Fibroblast of lung (primary cell): ENCODE data around the gene INSR. TPM values are rescaled to one million over a fixed set of nuclear protein-coding genes. Genes with fewer than 3 reads are reported as not detected.

ENCODE experiments used
- DNase-seq, 2 donors: peaks; one replicate each; pipeline versions ENCODE4 v3.0.0 to v3.0.0-alpha.2; 2010; ENCODE audit warnings: low read depth in 2 of 2
- H2AFZ ChIP-seq: 2 replicates; pipeline ENCODE4 v1.5.1; 2012; ENCODE audit warnings: low read length, control low read depth, inconsistent platforms
- H3K27ac ChIP-seq: 2 replicates; pipeline ENCODE4 v1.5.1; 2011; ENCODE audit warnings: low read length, control low read depth; ENCODE audit not compliant: insufficient read depth
- H3K27me3 ChIP-seq: 2 replicates; pipeline ENCODE4 v1.5.1; 2011; ENCODE audit warnings: mild to moderate bottlenecking, low read length; ENCODE audit not compliant: control insufficient read depth, insufficient read depth
- H3K36me3 ChIP-seq: 2 replicates; pipeline ENCODE4 v1.5.1; 2011; ENCODE audit warnings: low read length; ENCODE audit not compliant: control insufficient read depth, insufficient read depth
- H3K4me1 ChIP-seq: 2 replicates; pipeline ENCODE4 v1.5.1; 2011; ENCODE audit warnings: low read length; ENCODE audit not compliant: control insufficient read depth, insufficient read depth; ENCODE audit errors: extremely low read depth
- H3K4me2 ChIP-seq: 2 replicates; pipeline ENCODE4 v1.5.1; 2011; ENCODE audit warnings: low read length, control low read depth; ENCODE audit not compliant: insufficient read depth; ENCODE audit errors: extremely low read depth
- H3K4me3 ChIP-seq, 4 experiments: fragments of 200-600 bp in 1 of 4; sonication (generic) in 1 of 4; replicated peaks in 1 of 4; 2 replicates each; pipeline ENCODE4 v1.5.1; 2011 to 2016; ENCODE audit warnings: low read length in 4 of 4, low read depth in 3 of 4, mild to moderate bottlenecking in 3 of 4, control low read depth in 2 of 4, inconsistent platforms in 1 of 4, mixed read lengths in 1 of 4; ENCODE audit not compliant: insufficient read depth in 1 of 4; ENCODE audit errors: control extremely low read depth in 1 of 4
- H3K79me2 ChIP-seq: 2 replicates; pipeline ENCODE4 v1.5.1; 2012; ENCODE audit warnings: mild to moderate bottlenecking, low read length, inconsistent platforms; ENCODE audit not compliant: control insufficient read depth, insufficient read depth
- H3K9ac ChIP-seq: 2 replicates; pipeline ENCODE4 v1.5.1; 2011; ENCODE audit warnings: mild to moderate bottlenecking, low read length, control low read depth; ENCODE audit not compliant: insufficient read depth
- H3K9me3 ChIP-seq: 2 replicates; pipeline ENCODE4 v1.5.1; 2012; ENCODE audit warnings: low read depth, low read length; ENCODE audit not compliant: control insufficient read depth, insufficient read depth
- H4K20me1 ChIP-seq: 2 replicates; pipeline ENCODE4 v1.5.1; 2011; ENCODE audit warnings: low read length; ENCODE audit not compliant: control insufficient read depth, insufficient read depth; ENCODE audit errors: extremely low read depth
- CTCF ChIP-seq, 2 donors: IDR thresholded peaks in 1 of 2; conservative IDR thresholded peaks in 1 of 2; 1 replicate in 1 of 2; 2 replicates in 1 of 2; pipeline ENCODE4 v1.5.1; 2011 to 2012; ENCODE audit warnings: low read length in 2 of 2, control low read depth in 1 of 2, inconsistent platforms in 1 of 2, low read depth in 1 of 2, mild to moderate bottlenecking in 1 of 2
- EZH2 ChIP-seq: IDR thresholded peaks from 2 replicates; pipeline ENCODE4 v1.5.1; 2012; ENCODE audit warnings: low read length, control low read depth, mild to moderate bottlenecking; ENCODE audit errors: missing control alignments
- polyA plus RNA-seq, 2 donors: library from polyadenylated mRNA; depleted of rRNA in 1 of 2; stranded (reverse) in 1 of 2; unstranded in 1 of 2; fragments of >200 nt; gene quantifications; 2 replicates each; pipeline ENCODE4 v1.2.1, GENCODE V29; 2011 to 2012; ENCODE audit warnings: missing spikeins in 1 of 2
- total RNA-seq: library from RNA; depleted of rRNA; stranded (reverse); fragments of >200 nt; gene quantifications from 2 replicates; pipeline ENCODE4 v1.2.1, GENCODE V29; 2014

Gene INSR
- total and polyA plus RNA-seq, 2 donors (not counting 1 experiment from before 2014, with no cell fraction given): 3.7 to 23.9 TPM

DNA sequence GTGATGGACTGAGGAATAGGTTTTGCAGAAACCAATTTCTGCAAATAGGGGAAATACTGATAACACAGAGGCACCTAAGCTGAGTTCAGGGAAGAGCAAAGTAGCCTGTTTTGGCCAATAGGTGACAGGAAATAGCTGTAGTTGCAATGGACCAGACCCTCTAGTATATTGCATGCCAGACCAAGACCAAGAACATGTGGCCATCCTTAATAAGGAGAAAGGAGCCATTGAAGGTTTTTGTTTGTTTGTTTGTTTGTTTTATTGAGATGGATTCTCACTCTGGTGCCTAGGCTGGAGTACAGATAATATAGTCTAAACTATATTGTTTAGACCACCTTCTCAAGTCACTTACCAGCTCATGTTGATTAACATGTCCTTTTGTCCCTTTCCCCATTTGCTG, 123.2 kb downstream of the INSR start:
- Histone ChIP-seq H3K27ac (no peak overlapping the region), H3K27me3 (no peaks in the 10 kb centered on the region), H3K4me1 (no peaks in the 10 kb centered on the region), H3K36me3 (no peaks in the 10 kb centered on the region), H3K4me2 (no peak overlapping the region), H4K20me1 (no peaks in the 10 kb centered on the region), H3K9me3 (no peaks in the 10 kb centered on the region), H2AFZ (no peak overlapping the region), H3K9ac (no peak overlapping the region), H3K4me3 (no peak overlapping the region), H3K79me2 (no peaks in the 10 kb centered on the region)
- no peak for TF ChIP-seq EZH2
- TF ChIP-seq CTCF (conservative IDR thresholded peaks at IDR 0.05 in 1 of 2, IDR thresholded peaks at IDR 0.05 in 1 of 2; ENCODE audit: low read depth in 1 of 2, low read length in 2 of 2): no peak
- no peak for DNase-seq

GRCh38 chr19:7168941-7169340, 125.3 kb downstream of the INSR start:
- no peaks in the 10 kb centered on the region for H3K27me3 ChIP-seq
- no peaks in the 10 kb centered on the region for H4K20me1 ChIP-seq
- H3K36me3 ChIP-seq: no peaks in the 10 kb centered on the region
- no peaks in the 10 kb centered on the region for H3K79me2 ChIP-seq
- H3K4me1 ChIP-seq: no peaks in the 10 kb centered on the region
- H3K27ac ChIP-seq: no peak overlapping the region
- TF ChIP-seq EZH2 (no peak), CTCF (conservative IDR thresholded peaks at IDR 0.05 in 1 of 2, IDR thresholded peaks at IDR 0.05 in 1 of 2; ENCODE audit: low read depth in 1 of 2, low read length in 2 of 2) (no peak)
- no peak overlapping the region for H2AFZ ChIP-seq
- no peak overlapping the region for H3K9ac ChIP-seq
- H3K9me3 ChIP-seq: no peaks in the 10 kb centered on the region
- no peak overlapping the region for H3K4me3 ChIP-seq
- H3K4me2 ChIP-seq: no peak overlapping the region
- DNase-seq: peak in 1 of 2 donors; percentile 39

DNA sequence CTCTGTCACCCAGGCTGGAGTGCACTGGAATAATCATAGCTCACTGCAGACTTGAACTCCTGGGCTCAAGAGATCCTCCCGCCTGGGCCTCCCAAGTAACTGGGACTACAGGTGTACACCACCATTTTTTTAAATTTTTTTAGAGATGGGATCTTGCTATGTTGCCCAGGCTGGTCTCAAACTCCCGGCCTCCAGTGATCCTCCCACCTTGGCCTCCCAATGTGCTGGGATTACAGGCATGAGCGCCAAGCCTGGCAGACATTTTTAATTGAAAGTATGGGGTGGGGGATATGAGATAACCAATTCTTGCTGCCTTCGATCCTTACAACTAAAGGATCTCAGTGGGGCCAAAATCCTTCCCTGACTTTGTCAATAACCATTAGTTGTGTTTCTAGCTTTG, 132.9 kb downstream of the INSR start:
- no peaks in the 10 kb centered on the region for H4K20me1 ChIP-seq
- no peak for TF ChIP-seq EZH2
- TF ChIP-seq CTCF (conservative IDR thresholded peaks at IDR 0.05 in 1 of 2, IDR thresholded peaks at IDR 0.05 in 1 of 2; ENCODE audit: low read depth in 1 of 2, low read length in 2 of 2): no peak
- DNase-seq: no peak
- no peaks in the 10 kb centered on the region for H3K9me3 ChIP-seq
- no peaks in the 10 kb centered on the region for H3K79me2 ChIP-seq
- no peaks in the 10 kb centered on the region for H3K4me1 ChIP-seq
- H3K4me3 ChIP-seq: no peak overlapping the region
- H3K4me2 ChIP-seq: no peak overlapping the region
- no peaks in the 10 kb centered on the region for H3K27me3 ChIP-seq
- no peak overlapping the region for H3K27ac ChIP-seq
- H3K9ac ChIP-seq: no peak overlapping the region
- no peaks in the 10 kb centered on the region for H3K36me3 ChIP-seq
- H2AFZ ChIP-seq: no peak overlapping the region
